GM21723 (cell line): Measurements from ENCODE around the gene RPS2.

Experiments used
- ATAC-seq: cut with Tn5 transposase; IDR thresholded peaks from one replicate; pipeline ENCODE4 v1.9.1; 2021; ENCODE audit warnings: mild to moderate bottlenecking, moderate library complexity; ENCODE audit not compliant: unreplicated experiment

Gene RPS2

DNA sequence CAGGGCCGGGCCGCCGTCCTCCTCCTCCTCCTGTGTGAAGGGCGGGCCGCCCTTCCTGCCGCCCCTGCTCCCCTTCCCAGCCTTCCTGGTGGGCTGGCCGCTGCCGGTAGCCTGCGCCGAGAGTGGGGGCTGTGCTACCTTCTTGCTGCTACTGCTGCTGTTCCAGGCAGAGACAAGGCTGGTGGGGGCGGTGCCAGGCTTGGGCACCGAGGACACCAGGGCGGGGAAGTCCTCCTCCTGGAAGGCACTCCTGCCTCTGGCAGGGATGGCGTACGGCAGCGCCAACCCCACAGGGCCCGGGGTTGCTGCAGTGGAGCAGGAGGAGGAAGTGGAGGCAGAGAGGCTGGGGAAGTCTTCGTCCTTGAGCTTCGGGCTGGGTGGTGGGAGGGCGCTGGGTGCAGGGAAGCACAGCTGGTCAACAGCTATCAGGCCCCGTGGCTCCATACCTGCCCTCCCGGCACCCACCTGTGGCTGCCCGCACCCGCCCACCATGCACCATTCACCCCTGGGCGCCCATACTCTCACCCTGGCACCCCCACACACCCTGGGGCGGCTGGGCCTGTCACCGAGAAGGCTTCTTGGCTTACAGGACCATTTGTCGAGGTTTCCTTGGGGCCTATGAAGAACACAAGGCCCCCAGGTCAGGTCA lies 35.4 kb upstream of the RPS2 start:
- ATAC-seq: no peak

GRCh38 chr16:1998852-1999801 lies 34.5 kb upstream of the RPS2 start:
- no peak for ATAC-seq

GRCh38 chr16:1998360-1998835 lies 33.8 kb upstream of the RPS2 start:
- ATAC-seq: no peak

DNA sequence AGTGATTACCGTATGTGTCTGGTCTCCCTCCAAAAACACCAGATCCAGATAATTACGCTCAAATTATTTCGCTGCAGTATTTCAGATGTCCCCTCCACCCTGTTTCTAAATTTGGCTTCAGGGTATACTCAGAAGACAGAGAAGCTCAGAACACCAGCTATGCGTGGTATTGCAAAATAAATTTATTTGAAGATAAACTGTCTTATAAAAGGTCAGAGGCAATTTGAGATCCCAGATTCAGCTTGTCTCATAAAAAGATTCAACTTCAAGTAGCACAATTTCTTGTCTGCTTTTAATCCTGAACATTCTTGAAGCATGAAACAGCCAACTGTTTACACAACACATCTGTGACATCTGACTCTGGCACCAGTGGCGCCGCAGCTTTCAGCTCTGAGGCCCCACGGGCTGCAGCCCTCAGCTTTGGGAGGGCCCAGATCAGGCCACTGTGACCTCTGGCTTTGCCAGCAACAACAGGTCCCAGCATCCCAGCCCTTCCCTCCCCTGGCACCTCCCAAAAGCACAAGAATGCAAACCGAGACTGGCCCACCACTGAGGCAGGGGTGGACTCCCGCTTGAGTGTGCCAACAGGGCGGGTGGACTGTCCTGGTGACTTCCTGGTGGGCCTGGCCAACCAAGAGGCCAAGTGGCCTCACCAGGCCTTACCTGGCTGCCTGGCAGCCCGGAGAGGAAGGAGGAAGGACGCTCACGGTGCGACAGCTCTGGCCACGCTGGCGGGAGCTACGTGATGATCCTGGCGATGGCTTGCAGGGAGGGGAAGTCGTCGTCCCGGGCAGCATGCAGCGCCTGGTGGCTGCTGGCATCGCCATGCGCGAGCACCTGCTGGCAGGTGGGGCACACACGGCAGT lies 33.1 kb upstream of the RPS2 start:
- ATAC-seq: no peak

GRCh38 chr16:1993731-1994131 lies 29.1 kb upstream of the RPS2 start:
- no peak for ATAC-seq

DNA sequence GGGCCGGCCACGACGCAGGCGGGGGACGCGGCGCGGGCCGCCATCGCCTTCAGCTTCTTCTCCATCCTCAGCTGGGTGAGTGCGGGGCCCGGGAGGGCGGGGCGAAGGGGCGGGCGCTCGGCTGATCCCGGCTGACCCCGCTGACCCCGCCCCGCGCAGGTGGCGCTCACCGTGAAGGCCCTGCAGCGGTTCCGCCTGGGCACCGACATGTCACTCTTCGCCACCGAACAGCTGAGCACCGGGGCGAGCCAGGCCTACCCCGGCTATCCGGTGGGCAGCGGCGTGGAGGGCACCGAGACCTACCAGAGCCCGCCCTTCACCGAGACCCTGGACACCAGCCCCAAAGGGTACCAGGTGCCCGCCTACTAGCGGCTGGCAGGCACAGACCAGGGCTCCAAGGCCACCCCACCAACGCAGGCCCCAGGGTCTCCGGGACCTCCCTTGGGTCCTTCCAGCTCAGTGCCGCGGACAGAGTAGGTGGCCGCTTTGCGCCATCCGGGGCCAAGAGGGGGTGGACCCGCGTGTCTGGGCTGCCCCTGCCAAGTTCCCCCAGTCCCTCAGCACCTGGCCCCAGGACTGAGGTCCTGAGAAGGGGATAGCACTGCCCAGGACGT lies 28.2 kb upstream of the RPS2 start:
- no peak for ATAC-seq

DNA sequence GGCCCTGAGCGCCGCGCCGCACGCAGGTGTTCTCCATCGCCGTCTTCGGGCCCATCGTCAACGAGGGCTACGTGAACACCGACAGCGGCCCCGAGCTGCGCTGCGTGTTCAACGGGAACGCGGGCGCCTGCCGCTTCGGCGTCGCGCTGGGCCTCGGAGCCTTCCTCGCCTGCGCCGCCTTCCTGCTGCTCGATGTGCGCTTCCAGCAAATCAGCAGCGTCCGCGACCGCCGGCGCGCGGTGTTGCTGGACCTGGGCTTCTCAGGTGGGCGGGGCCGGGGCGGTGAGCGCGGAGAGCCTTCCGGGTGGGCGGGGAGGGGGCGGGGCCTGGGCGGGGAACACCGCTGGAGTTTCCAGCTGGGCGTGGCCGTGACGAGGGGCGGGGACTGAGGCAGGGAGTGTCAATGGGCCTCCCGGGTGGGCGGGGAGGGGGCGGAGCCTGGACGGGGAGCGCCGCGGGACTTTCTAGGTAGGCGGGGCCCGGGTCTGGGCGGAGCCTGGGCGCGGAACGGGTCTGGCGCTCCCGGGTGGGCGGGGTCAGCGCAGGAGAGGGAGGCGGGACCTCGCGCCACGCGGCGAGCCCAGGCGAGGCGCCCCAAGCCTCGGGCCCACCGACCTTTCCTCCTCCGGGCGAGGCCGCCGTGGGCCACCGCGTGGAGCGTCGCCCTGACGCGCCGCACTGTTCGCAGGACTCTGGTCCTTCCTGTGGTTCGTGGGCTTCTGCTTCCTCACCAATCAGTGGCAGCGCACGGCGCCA lies 27.5 kb upstream of the RPS2 start:
- peak; percentile 52 for ATAC-seq

DNA sequence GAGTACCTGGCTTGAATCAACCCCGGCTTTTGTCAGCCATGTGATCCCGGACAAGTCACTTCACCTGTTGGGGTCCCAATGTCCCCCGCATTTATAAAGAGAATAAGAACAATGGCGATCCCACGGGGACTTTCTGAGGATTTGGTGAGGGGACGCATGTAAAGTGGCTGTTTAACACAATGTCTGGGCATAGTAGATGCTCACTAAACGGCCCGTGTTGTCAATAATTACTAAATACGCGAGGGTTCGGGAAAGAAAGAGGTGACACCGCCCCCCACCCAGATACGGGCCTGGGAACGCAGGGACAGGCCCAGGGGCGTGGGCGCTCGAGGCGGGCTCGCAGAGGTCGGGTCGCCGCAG lies 26.9 kb upstream of the RPS2 start:
- ATAC-seq: no peak

DNA sequence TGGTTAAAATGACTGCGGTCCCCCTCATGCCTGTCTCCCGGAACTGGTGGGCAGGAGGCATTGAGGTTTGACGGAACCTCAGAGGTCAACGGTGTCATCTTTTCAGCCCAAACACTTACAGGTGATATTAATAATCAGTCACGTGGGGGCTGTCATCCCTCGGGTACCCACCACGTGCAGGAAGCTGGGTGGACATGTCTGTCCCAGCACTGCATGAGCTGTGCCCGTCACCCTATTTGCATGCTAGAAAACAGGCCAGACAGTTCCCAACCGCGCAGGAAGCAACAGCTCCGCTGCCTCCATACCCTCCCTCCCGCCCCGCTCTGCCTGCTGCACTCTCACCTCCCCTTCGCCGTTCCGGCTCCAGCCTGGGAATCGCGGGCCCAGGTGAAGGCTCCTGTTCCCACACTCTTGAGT lies 26.5 kb upstream of the RPS2 start:
- ATAC-seq: peak; percentile 30

GRCh38 chr16:1990351-1991134 lies 25.9 kb upstream of the RPS2 start:
- peak; percentile 6 for ATAC-seq

DNA sequence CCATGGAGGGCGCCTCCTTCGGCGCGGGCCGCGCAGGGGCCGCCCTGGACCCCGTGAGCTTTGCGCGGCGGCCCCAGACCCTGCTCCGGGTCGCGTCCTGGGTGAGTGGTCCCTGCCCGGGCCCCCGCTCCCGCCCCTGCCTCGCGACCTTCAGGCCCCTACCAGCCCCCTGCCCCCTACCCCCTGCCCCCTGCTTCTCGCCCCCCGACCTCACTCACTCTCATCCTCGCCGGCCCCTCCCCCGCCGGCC lies 25.4 kb upstream of the RPS2 start:
- ATAC-seq: no peak

DNA sequence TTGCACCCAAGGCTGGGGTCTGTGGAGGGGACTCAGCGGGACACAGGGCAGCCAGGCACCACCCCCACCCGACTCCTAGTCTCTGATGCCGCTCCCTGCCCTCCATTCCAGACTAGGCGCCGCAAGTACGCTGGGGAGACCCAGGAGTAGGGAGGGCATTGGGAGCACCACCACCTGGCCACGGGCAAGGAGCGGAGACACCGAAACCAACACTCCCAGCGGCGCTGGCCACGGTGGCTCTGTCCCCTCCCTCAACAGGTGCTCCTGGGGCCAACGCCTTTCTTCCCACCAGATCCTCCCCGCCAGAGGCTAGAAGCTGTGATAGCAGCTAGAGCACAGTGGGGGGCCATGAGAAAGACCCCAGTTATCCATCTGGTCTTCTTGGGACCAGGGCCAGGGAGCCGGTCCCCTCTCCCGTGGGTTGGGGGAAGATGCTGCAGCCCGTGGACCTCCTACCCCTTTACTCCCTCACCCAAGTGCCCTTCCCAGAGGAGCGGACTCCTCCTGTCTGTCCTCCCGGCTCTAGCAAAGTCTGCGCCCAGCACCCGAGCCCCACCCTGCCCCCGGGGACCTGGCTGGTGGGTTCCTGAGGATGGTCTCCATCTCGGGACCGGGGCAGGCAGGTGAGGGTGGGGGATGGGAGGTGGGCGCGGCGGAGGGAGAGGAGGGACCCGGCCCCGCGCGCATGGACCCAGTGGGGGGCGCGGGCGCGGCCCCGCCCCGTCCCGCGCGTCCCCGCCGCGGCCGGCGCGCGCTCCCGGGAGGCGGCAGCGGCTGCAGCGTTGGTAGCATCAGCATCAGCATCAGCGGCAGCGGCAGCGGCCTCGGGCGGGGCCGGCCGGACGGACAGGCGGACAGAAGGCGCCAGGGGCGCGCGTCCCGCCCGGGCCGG lies 24.8 kb upstream of the RPS2 start, which contains the start of gene SYNGR3:
Gene SYNGR3, plus strand, starts transcription at position 762 of the 892 bp plus-strand sequence. CDS start 133 bp downstream, outside the sequence.
- ATAC-seq: no peak

- no peak for ATAC-seq
Measured at GRCh38 chr16:1987198-1987597, 22.6 kb upstream of the RPS2 start.

DNA sequence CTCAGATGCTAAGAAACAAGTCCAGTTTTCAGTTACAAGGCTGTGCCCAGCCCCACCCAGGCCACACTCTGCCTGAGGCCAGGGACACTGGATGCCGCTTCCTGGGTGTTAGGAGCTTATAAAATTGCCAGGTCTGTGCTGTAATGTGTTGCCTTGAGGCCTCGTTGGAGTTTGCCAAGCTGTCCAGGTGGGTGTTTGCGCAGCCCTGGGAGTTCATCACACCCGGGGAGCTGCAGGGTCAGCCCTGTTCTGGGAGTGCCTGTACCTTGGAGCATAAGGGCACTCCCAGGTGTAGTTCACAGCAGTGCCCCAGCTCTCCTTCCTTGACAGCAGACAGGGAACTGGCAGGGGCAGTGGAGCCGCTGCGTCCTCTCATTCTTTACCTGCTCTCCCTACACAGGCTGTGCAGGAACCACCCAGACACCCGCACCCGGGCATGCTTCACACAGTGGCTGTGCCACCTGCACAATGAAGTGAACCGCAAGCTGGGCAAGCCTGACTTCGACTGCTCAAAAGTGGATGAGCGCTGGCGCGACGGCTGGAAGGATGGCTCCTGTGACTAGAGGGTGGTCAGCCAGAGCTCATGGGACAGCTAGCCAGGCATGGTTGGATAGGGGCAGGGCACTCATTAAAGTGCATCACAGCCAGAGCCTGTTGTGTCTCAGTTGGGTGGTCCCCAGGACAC lies 21.0 kb upstream of the RPS2 start:
- ATAC-seq: no peak

DNA sequence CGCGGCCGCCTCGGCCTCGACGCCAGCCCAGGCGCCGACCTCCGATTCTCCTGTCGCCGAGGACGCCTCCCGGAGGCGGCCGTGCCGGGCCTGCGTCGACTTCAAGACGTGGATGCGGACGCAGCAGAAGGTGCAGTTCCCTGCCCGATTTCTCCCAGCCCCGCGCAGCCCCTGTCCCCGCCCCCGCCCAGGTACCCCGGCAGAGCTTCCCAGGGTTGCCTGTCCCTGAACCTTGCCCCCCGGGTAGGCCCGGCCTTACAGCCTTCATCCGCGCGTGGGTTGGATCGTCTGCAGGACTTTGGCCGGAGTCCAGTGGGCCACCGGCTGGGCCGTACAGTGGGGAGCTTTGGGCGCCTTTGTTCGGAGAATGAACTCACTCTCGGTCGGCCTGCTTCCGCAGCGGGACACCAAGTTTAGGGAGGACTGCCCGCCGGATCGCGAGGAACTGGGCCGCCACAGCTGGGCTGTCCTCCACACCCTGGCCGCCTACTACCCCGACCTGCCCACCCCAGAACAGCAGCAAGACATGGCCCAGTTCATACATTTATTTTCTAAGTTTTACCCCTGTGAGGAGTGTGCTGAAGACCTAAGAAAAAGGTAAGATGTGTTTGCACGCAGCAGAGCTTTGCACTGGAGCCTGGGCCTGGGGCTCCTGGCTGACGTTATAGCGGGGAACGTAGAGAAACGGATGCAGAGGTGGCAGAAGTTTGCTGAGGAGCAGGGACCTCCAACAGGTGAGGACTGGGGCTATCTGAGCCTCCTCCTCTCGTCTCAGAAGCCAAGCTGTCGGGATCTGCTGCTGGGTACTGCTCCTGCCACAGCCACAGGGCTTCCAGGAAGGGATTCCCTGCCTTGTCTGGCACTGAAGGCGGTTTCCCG lies 20.0 kb upstream of the RPS2 start:
- ATAC-seq: peak; percentile 6

DNA sequence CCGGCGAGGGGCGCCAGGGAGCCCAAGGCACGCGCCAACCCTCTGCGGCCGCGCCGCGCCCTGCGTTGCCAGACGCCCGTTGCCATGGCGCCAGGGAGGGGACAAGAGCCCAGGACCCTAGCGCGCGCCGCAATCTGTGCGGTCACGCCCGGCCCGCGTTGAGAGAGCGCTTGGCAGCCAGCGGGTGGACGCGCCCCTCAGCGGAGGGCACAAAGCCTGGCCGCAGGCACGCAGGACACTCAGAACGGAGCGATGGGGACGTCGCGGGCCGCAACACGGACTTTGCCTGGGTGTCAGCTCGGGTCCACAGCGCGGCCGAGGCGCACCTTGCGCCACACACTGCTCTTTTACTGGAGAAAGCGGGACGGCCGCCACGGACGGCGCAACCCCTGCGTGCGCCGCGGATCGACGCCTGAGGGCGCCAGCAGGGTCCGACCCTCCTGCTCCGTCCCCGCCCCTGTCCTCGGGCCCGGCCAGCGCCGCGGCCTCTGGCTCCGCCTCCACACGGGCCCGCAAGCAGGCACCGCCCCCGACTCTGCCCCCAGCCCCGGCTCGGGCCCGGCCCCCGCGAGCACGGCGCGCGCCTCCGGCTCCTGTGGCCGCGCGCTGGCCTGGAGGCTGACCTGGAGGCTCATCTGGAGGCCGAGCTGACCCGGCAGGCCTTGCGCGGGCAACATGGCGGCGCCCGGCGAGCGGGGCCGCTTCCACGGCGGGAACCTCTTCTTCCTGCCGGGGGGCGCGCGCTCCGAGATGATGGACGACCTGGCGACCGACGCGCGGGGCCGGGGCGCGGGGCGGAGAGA lies 19.1 kb upstream of the RPS2 start, which contains the start of gene GFER:
Gene GFER, plus strand, starts transcription at position 650 of the 803 bp plus-strand sequence. Its CDS starts 26 bp downstream, at position 676.
- ATAC-seq: peak; percentile 72
